Upper lobe of left lung (tissue), 4 donors: ENCODE results near the gene MAP2K1.

Source experiments
- EP300 ChIP-seq, 4 donors: sonication (generic); formaldehyde crosslinking; IDR thresholded peaks; one replicate each; pipeline ENCODE4 v1.5.1; 2017; ENCODE audit warnings: antibody characterized with exemption in 4 of 4, control low read depth in 2 of 4
- POLR2AphosphoS5 ChIP-seq, 2 donors: sonication (generic); formaldehyde crosslinking; IDR thresholded peaks; one replicate each; pipeline ENCODE4 v1.5.1; 2017; ENCODE audit warnings: antibody characterized with exemption in 2 of 2
- TF ChIP-seq, protein P1 (sequence below), 6 experiments: fragments of 450-650 bp in 4 of 6; fragments of 200-600 bp in 2 of 6; sonication (generic) in 2 of 6; IDR thresholded peaks; one replicate each; pipeline ENCODE4 v1.5.1; 2016 to 2019; ENCODE audit warnings: antibody characterized with exemption in 6 of 6

DNA sequence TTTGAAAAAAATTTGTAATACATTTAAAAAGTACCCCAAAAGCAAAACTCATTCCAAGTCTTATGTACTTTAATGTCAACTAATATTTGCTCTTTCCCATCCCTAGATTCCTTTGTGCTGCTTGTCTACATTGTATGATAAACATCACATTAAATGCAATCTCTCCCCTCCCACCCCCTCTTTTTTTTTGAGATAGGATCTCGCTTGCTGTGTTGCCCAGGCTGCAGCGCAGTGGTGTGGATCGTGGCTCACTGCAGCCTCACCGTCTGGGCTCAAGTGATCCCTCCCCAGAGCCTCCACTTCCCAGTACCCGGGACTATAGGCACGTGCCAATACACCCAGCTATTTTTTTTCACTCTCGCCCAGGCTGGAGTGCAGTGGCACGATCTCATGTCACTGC, 12.6 kb downstream of the MAP2K1 start:
- TF ChIP-seq, protein P1, sequence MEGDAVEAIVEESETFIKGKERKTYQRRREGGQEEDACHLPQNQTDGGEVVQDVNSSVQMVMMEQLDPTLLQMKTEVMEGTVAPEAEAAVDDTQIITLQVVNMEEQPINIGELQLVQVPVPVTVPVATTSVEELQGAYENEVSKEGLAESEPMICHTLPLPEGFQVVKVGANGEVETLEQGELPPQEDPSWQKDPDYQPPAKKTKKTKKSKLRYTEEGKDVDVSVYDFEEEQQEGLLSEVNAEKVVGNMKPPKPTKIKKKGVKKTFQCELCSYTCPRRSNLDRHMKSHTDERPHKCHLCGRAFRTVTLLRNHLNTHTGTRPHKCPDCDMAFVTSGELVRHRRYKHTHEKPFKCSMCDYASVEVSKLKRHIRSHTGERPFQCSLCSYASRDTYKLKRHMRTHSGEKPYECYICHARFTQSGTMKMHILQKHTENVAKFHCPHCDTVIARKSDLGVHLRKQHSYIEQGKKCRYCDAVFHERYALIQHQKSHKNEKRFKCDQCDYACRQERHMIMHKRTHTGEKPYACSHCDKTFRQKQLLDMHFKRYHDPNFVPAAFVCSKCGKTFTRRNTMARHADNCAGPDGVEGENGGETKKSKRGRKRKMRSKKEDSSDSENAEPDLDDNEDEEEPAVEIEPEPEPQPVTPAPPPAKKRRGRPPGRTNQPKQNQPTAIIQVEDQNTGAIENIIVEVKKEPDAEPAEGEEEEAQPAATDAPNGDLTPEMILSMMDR (IDR thresholded peaks at IDR 0.05), result no peak
- TF ChIP-seq POLR2AphosphoS5 (IDR thresholded peaks at IDR 0.05) (no peak), EP300 (IDR thresholded peaks at IDR 0.05) (no peak)
